OCI-LY3 (cell line): Measurements from ENCODE around the gene MFGE8.

ENCODE experiments used
- H2AFZ ChIP-seq: fragments of 200-600, 300-600 bp; shearing (Covaris generic); 2 replicates; pipeline ENCODE4 v1.6.0; 2014; ENCODE audit warnings: antibody characterized with exemption, low read depth, low read length
- H3K27ac ChIP-seq: fragments of 200-600, 300-600 bp; sonication (generic); 2 replicates; pipeline ENCODE4 v1.5.1; 2014; ENCODE audit warnings: mild to moderate bottlenecking, low read length, moderate library complexity, mixed read lengths
- H3K27me3 ChIP-seq: fragments of 200-600, 300-600 bp; sonication (generic); 2 replicates; pipeline ENCODE4 v1.6.1; 2014; ENCODE audit warnings: low read depth, low read length, mixed read lengths
- H3K36me3 ChIP-seq: fragments of 200-600, 300-600 bp; sonication (generic); replicated peaks from 2 replicates; pipeline ENCODE3; 2014; ENCODE audit warnings: low read depth, low read length, mixed read lengths
- H3K4me1 ChIP-seq: fragments of 300-600, 200-600 bp; sonication (generic); 2 replicates; pipeline ENCODE4 v1.6.1; 2014; ENCODE audit warnings: low read length, mixed read lengths
- H3K4me2 ChIP-seq: fragments of 200-600, 300-600 bp; sonication (generic); 2 replicates; pipeline ENCODE4 v1.6.1; 2014; ENCODE audit warnings: low read length, mixed read lengths
- H3K4me3 ChIP-seq: fragments of 300-600, 200-600 bp; sonication (generic); 2 replicates; pipeline ENCODE4 v1.5.1; 2014; ENCODE audit warnings: antibody characterized with exemption, mild to moderate bottlenecking, low read length, moderate library complexity
- H3K79me2 ChIP-seq: fragments of 300-600, 200-600 bp; shearing (Covaris generic); 2 replicates; pipeline ENCODE4 v1.6.1; 2014; ENCODE audit warnings: mild to moderate bottlenecking, low read length, mixed read lengths
- H3K9ac ChIP-seq: fragments of 300-600, 200-600 bp; shearing (Covaris generic); 2 replicates; pipeline ENCODE4 v1.6.0; 2014; ENCODE audit warnings: mild to moderate bottlenecking, low read length, moderate library complexity
- H3K9me3 ChIP-seq: fragments of 200-600, 300-600 bp; shearing (Covaris generic); 2 replicates; pipeline ENCODE4 v1.6.1; 2014; ENCODE audit warnings: low read length, mixed read lengths; ENCODE audit not compliant: insufficient read depth
- H4K20me1 ChIP-seq: fragments of 200-600, 300-600 bp; sonication (generic); 2 replicates; pipeline ENCODE4 v1.6.1; 2016; ENCODE audit warnings: low read length, mixed read lengths; ENCODE audit not compliant: insufficient read depth
- EZH2phosphoT487 ChIP-seq: fragments of 200-600 bp; shearing (Covaris generic); IDR thresholded peaks from 2 replicates; pipeline ENCODE4 v1.6.1; 2018; ENCODE audit warnings: antibody characterized with exemption, mixed run types, low read depth
- TF ChIP-seq, protein P1 (sequence below): fragments of 200-600, 300-600 bp; sonication (generic); IDR thresholded peaks from 2 replicates; pipeline ENCODE4 v1.5.1; 2014; ENCODE audit warnings: antibody characterized with exemption, low read length, low read depth

Gene MFGE8

DNA sequence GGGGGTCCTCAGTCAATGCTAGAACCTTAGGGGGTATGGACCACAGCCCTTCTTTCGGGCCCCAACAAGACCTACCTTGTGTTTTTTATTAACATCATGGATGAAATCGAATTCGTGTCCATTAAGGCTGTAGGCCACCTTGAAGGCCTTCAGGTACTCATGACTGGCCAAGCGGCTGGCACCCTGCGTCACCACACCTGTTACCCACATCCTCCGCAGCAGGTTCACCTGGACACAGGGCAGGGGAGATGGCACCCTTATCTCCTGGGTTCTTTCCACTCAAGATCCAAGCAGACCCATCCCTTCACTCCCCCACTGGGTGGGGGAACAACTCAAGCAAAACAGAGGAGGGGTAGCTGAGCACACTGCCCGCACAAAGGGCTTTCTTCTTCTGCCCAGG, 6.6 kb downstream of the MFGE8 start:
- Histone ChIP-seq H3K79me2 (no peaks in the 10 kb centered on the region), H2AFZ (no peak overlapping the region), H3K4me2 (no peak overlapping the region), H3K4me1 (peaks cover 5% of the 10 kb centered on the region), H3K27ac (no peak overlapping the region), H3K27me3 (no peaks in the 10 kb centered on the region), H3K36me3 (no peaks in the 10 kb centered on the region), H4K20me1 (no peaks in the 10 kb centered on the region), H3K4me3 (no peak overlapping the region), H3K9ac (no peak overlapping the region), H3K9me3 (no peaks in the 10 kb centered on the region)
- no peak for TF ChIP-seq EZH2phosphoT487
- TF ChIP-seq, protein P1, sequence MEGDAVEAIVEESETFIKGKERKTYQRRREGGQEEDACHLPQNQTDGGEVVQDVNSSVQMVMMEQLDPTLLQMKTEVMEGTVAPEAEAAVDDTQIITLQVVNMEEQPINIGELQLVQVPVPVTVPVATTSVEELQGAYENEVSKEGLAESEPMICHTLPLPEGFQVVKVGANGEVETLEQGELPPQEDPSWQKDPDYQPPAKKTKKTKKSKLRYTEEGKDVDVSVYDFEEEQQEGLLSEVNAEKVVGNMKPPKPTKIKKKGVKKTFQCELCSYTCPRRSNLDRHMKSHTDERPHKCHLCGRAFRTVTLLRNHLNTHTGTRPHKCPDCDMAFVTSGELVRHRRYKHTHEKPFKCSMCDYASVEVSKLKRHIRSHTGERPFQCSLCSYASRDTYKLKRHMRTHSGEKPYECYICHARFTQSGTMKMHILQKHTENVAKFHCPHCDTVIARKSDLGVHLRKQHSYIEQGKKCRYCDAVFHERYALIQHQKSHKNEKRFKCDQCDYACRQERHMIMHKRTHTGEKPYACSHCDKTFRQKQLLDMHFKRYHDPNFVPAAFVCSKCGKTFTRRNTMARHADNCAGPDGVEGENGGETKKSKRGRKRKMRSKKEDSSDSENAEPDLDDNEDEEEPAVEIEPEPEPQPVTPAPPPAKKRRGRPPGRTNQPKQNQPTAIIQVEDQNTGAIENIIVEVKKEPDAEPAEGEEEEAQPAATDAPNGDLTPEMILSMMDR: no peak

GRCh38 chr15:88906130-88906529, 7.0 kb downstream of the MFGE8 start:
- TF ChIP-seq, protein P1: no peak
- TF ChIP-seq EZH2phosphoT487: no peak
- Histone ChIP-seq H3K27me3 (no peaks in the 10 kb centered on the region), H3K4me2 (no peak overlapping the region), H2AFZ (no peak overlapping the region), H3K4me1 (peaks cover 5% of the 10 kb centered on the region), H3K79me2 (no peaks in the 10 kb centered on the region), H3K9ac (no peak overlapping the region), H3K27ac (no peak overlapping the region), H3K36me3 (no peaks in the 10 kb centered on the region), H3K9me3 (no peaks in the 10 kb centered on the region), H3K4me3 (no peak overlapping the region), H4K20me1 (no peaks in the 10 kb centered on the region)

DNA sequence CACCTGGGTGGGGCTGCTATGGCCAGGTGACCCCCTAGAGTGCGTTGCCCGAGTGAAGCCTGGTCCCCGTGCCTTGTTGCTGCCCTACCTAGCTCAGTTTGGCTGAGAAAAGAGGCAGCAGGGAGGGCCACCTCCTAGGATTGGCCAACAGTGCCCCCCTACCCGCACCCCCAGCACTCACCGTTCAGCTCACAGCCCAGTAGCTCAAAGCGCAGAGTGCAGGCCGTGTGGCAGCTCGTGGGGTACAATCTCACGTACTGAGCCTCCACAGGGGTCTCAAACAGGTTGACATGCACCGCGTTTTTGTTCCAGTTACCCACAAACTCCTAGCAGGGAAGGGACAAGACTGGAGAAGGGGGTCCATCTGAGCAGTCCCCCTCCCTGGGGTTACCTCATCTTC, 7.6 kb downstream of the MFGE8 start:
- Histone ChIP-seq H3K9ac (no peak overlapping the region), H3K36me3 (no peaks in the 10 kb centered on the region), H4K20me1 (no peaks in the 10 kb centered on the region), H3K9me3 (no peaks in the 10 kb centered on the region), H3K4me1 (peaks cover 5% of the 10 kb centered on the region), H3K4me2 (no peak overlapping the region), H3K79me2 (no peaks in the 10 kb centered on the region), H3K27ac (no peak overlapping the region), H3K4me3 (no peak overlapping the region), H2AFZ (no peak overlapping the region), H3K27me3 (no peaks in the 10 kb centered on the region)
- no peak for TF ChIP-seq EZH2phosphoT487
- TF ChIP-seq, protein P1: no peak

- TF ChIP-seq EZH2phosphoT487: no peak
- TF ChIP-seq, protein P1: peak; percentile 98
- Histone ChIP-seq H3K79me2 (no peaks in the 10 kb centered on the region), H4K20me1 (no peaks in the 10 kb centered on the region), H3K9ac (no peak overlapping the region), H3K4me1 (peaks cover 5% of the 10 kb centered on the region), H3K36me3 (no peaks in the 10 kb centered on the region), H2AFZ (peak overlapping the region; percentile 70), H3K27ac (no peak overlapping the region), H3K9me3 (no peaks in the 10 kb centered on the region), H3K4me3 (no peak overlapping the region), H3K4me2 (peak overlapping the region; percentile 48), H3K27me3 (no peaks in the 10 kb centered on the region)
Measured at GRCh38 chr15:88904624-88905327, 8.4 kb downstream of the MFGE8 start.
